IMR-90 (cell line): ENCODE measurements around the gene CDC45. TPM values are rescaled to one million over a fixed set of nuclear protein-coding genes. Genes with fewer than 3 reads are reported as not detected.

Experiments used
- ATAC-seq: fragments of 200-7000 bp; cut with Tn5 transposase; 2 replicates; pipeline ENCODE4 v1.9.1; 2020; ENCODE audit warnings: low read depth, mild to moderate bottlenecking, moderate library complexity
- BruUV-seq: library from RNA; stranded (reverse); fragments of 400-500 nt; replicated peaks from 2 replicates; lab custom pipeline; 2021; lab: Mats Ljungman, UMichigan
- CTCF ChIA-PET: fragments of 300-600 bp; formaldehyde crosslinking; extraction: SDS; loops from one replicate; lab custom pipeline; 2021; ENCODE audit warnings: antibody characterized with exemption; lab: Yijun Ruan, JAX
- POLR2A ChIA-PET: fragments of 300-600 bp; sonication (Branson Sonifier 250); formaldehyde crosslinking; loops from one replicate; lab custom pipeline; 2022; ENCODE audit warnings: antibody characterized with exemption; ENCODE audit not compliant: unreplicated experiment; lab: Charles Lee
- DNase-seq: peaks from one replicate; pipeline ENCODE4 v3.0.0; 2013
- H2AFZ ChIP-seq: replicated peaks from 2 replicates; pipeline ENCODE3; 2013; ENCODE audit warnings: low read length, mild to moderate bottlenecking; ENCODE audit not compliant: poor library complexity
- H2AK5ac ChIP-seq: 2 replicates; pipeline ENCODE4 v1.6.1; 2013; ENCODE audit warnings: low read depth, low read length, inconsistent platforms
- H2AK9ac ChIP-seq: replicated peaks from 2 replicates; pipeline ENCODE3; 2013; ENCODE audit warnings: mild to moderate bottlenecking, low read depth, low read length, moderate library complexity; ENCODE audit not compliant: poor library complexity
- H2BK120ac ChIP-seq: 2 replicates; pipeline ENCODE4 v1.6.1; 2013; ENCODE audit warnings: low read depth, low read length, inconsistent platforms
- H2BK15ac ChIP-seq: 3 replicates; pipeline ENCODE4 v1.6.1; 2013; ENCODE audit warnings: low read depth, low read length, inconsistent platforms
- H2BK20ac ChIP-seq: 2 replicates; pipeline ENCODE4 v1.6.1; 2013; ENCODE audit warnings: low read depth, mild to moderate bottlenecking, inconsistent platforms, low read length, moderate library complexity
- H2BK5ac ChIP-seq: 2 replicates; pipeline ENCODE4 v1.6.1; 2013; ENCODE audit warnings: mild to moderate bottlenecking, low read depth, low read length, inconsistent platforms; ENCODE audit not compliant: poor library complexity, severe bottlenecking
- H3K14ac ChIP-seq: replicated peaks from 2 replicates; pipeline ENCODE4 v1.6.1; 2013; ENCODE audit warnings: low read depth, low read length, inconsistent platforms
- H3K18ac ChIP-seq: 2 replicates; pipeline ENCODE4 v1.6.1; 2013; ENCODE audit warnings: low read depth, low read length, control low read depth
- H3K23ac ChIP-seq: 2 replicates; pipeline ENCODE4 v1.6.1; 2013; ENCODE audit warnings: low read depth, low read length, inconsistent platforms
- H3K27ac ChIP-seq: 2 replicates; pipeline ENCODE4 v1.5.1; 2013; ENCODE audit warnings: mild to moderate bottlenecking, control low read depth, low read length; ENCODE audit not compliant: insufficient read depth
- H3K27me3 ChIP-seq: 2 replicates; pipeline ENCODE4 v1.6.1; 2013; ENCODE audit warnings: low read length; ENCODE audit not compliant: control insufficient read depth, insufficient read depth
- H3K36me3 ChIP-seq: 2 replicates; pipeline ENCODE4 v1.6.1; 2013; ENCODE audit warnings: low read length, mixed read lengths; ENCODE audit not compliant: control insufficient read depth, insufficient read depth
- H3K4ac ChIP-seq: 2 replicates; pipeline ENCODE4 v1.6.1; 2013; ENCODE audit warnings: low read depth, low read length, inconsistent platforms
- H3K4me1 ChIP-seq: 2 replicates; pipeline ENCODE4 v1.6.1; 2013; ENCODE audit warnings: low read length, mixed read lengths; ENCODE audit not compliant: control insufficient read depth, insufficient read depth
- H3K4me2 ChIP-seq: 2 replicates; pipeline ENCODE4 v1.6.1; 2013; ENCODE audit warnings: low read depth, mild to moderate bottlenecking, control low read depth, low read length, moderate library complexity
- H3K4me3 ChIP-seq: 2 replicates; pipeline ENCODE4 v1.5.1; 2013; ENCODE audit warnings: low read depth, mild to moderate bottlenecking, control low read depth, low read length, moderate library complexity; ENCODE audit not compliant: insufficient read depth
- H3K56ac ChIP-seq: 2 replicates; pipeline ENCODE4 v1.6.1; 2013; ENCODE audit warnings: low read length, inconsistent platforms; ENCODE audit not compliant: insufficient read depth; ENCODE audit errors: extremely low read depth
- H3K79me1 ChIP-seq, 2 experiments: 2 replicates each; pipeline ENCODE4 v1.6.1; 2013; ENCODE audit warnings: low read length in 2 of 2, inconsistent platforms in 1 of 2, low read depth in 1 of 2
- H3K9ac ChIP-seq: 2 replicates; pipeline ENCODE4 v1.6.1; 2013; ENCODE audit warnings: low read depth, low read length, control low read depth
- H3K9me1 ChIP-seq: 2 replicates; pipeline ENCODE4 v1.6.1; 2013; ENCODE audit warnings: low read length, inconsistent platforms; ENCODE audit not compliant: insufficient read depth
- H3K9me3 ChIP-seq: 2 replicates; pipeline ENCODE4 v1.6.1; 2013; ENCODE audit warnings: low read length; ENCODE audit not compliant: control insufficient read depth, insufficient read depth
- H4K20me1 ChIP-seq: 2 replicates; pipeline ENCODE4 v1.6.1; 2013; ENCODE audit warnings: low read length, inconsistent platforms; ENCODE audit not compliant: insufficient read depth
- H4K5ac ChIP-seq: 2 replicates; pipeline ENCODE4 v1.6.1; 2013; ENCODE audit warnings: mild to moderate bottlenecking, low read depth, low read length, control low read depth
- H4K8ac ChIP-seq, 2 experiments: 2 replicates each; pipeline ENCODE4 v1.6.1; 2013; ENCODE audit warnings: low read depth in 2 of 2, low read length in 2 of 2, control low read depth in 1 of 2, inconsistent platforms in 1 of 2
- H4K91ac ChIP-seq: 2 replicates; pipeline ENCODE4 v1.6.1; 2013; ENCODE audit warnings: low read depth, low read length, inconsistent platforms; ENCODE audit not compliant: insufficient read depth
- BHLHE40 ChIP-seq: fragments of 150-350 bp; IDR thresholded peaks from 2 replicates; pipeline ENCODE4 v1.6.1; 2016; ENCODE audit warnings: mild to moderate bottlenecking, low read depth, low read length
- CEBPB ChIP-seq: IDR thresholded peaks from 2 replicates; pipeline ENCODE4 v1.6.1; 2012; ENCODE audit warnings: low read depth, low read length, improper control_type of control experiment
- CHD1 ChIP-seq: IDR thresholded peaks from 2 replicates; pipeline ENCODE4 v1.6.1; 2012; ENCODE audit warnings: low read depth, low read length, improper control_type of control experiment
- FOS ChIP-seq: fragments of 150-350 bp; IDR thresholded peaks from 2 replicates; pipeline ENCODE4 v1.6.1; 2016; ENCODE audit warnings: low read depth, low read length
- MAZ ChIP-seq: IDR thresholded peaks from 2 replicates; pipeline ENCODE4 v1.6.1; 2012; ENCODE audit warnings: low read depth, mild to moderate bottlenecking, low read length, improper control_type of control experiment, moderate library complexity, borderline replicate concordance
- MXI1 ChIP-seq: IDR thresholded peaks from 2 replicates; pipeline ENCODE4 v1.6.1; 2012; ENCODE audit warnings: low read depth, mild to moderate bottlenecking, low read length, moderate library complexity, borderline replicate concordance
- NFE2L2 ChIP-seq: fragments of 150-350 bp; IDR thresholded peaks from 2 replicates; pipeline ENCODE4 v1.6.1; 2016; ENCODE audit warnings: low read depth, mild to moderate bottlenecking, low read length
- POLR2A ChIP-seq: IDR thresholded peaks from 2 replicates; pipeline ENCODE4 v1.6.1; 2012; ENCODE audit warnings: mild to moderate bottlenecking, low read depth, low read length
- RAD21 ChIP-seq: IDR thresholded peaks from 2 replicates; pipeline ENCODE4 v1.6.1; 2012; ENCODE audit warnings: low read length, improper control_type of control experiment
- RCOR1 ChIP-seq: IDR thresholded peaks from 2 replicates; pipeline ENCODE4 v1.6.1; 2012; ENCODE audit warnings: mild to moderate bottlenecking, low read length, improper control_type of control experiment; ENCODE audit not compliant: insufficient replicate concordance
- RFX5 ChIP-seq: IDR thresholded peaks from 2 replicates; pipeline ENCODE4 v1.8.0; 2012; ENCODE audit warnings: low read depth, mild to moderate bottlenecking, low read length, moderate library complexity
- SMC3 ChIP-seq: fragments of 150-350 bp; IDR thresholded peaks from 2 replicates; pipeline ENCODE4 v1.6.1; 2016; ENCODE audit warnings: low read depth, mild to moderate bottlenecking, antibody characterized with exemption, low read length, moderate library complexity
- WGBS, 2 experiments: methylation state at CpG; one replicate each; pipeline versions ENCODE4 v1.1.5 to v1.1.7; 2013; ENCODE audit warnings: missing lambda C conversion rate in 2 of 2; ENCODE audit not compliant: insufficient read length in 1 of 2; ENCODE audit errors: extremely low coverage in 2 of 2; 5-methylcytosine and 5-hydroxymethylcytosine counted together
- dilution Hi-C: fragments of 300-500 bp; cut with HindIII; formaldehyde crosslinking; loops from one replicate; pipeline ENCODE4 v1.14.3; 2018; ENCODE audit warnings: low sequenced_read_pairs; ENCODE audit not compliant: unreplicated experiment
- in situ Hi-C: fragments of 300-500 bp; cut with MboI; formaldehyde crosslinking; loops from 3 replicates; pipeline ENCODE4 v1.14.3; 2019; ENCODE audit warnings: low sequenced_read_pairs, inconsistent platforms, mixed read lengths
- intact Hi-C: fragments of 100-400 bp; cut with micrococcal nuclease; formaldehyde crosslinking; loops from 2 replicates; pipeline ENCODE4 v1.10.0; 2022
- polyA plus RNA-seq, 3 experiments: library from polyadenylated mRNA; depleted of rRNA; stranded (reverse); fragments of >200 nt; gene quantifications; 2 replicates each; pipeline ENCODE4 v1.2.3, GENCODE V29; 2012; ENCODE audit warnings: low replicate concordance in 1 of 3
- total RNA-seq: library from RNA; depleted of rRNA; stranded (reverse); fragments of >200 nt; gene quantifications from 2 replicates; pipeline ENCODE4 v1.2.3, GENCODE V29; 2012
- TF ChIP-seq, protein P1 (sequence below): fragments of 150-350 bp; IDR thresholded peaks from 2 replicates; pipeline ENCODE4 v1.6.1; 2017; ENCODE audit warnings: mild to moderate bottlenecking, antibody characterized with exemption, low read length, low read depth
- TF ChIP-seq, protein P2 (sequence below): fragments of 150-350 bp; IDR thresholded peaks from 2 replicates; pipeline ENCODE4 v1.6.1; 2016; ENCODE audit warnings: low read depth, mild to moderate bottlenecking, low read length, moderate library complexity, borderline replicate concordance

Gene CDC45
- total and polyA plus RNA-seq, 2 of the 4 experiments (the other 2 are of a cell fraction), result 22.7 to 44.6 TPM

DNA sequence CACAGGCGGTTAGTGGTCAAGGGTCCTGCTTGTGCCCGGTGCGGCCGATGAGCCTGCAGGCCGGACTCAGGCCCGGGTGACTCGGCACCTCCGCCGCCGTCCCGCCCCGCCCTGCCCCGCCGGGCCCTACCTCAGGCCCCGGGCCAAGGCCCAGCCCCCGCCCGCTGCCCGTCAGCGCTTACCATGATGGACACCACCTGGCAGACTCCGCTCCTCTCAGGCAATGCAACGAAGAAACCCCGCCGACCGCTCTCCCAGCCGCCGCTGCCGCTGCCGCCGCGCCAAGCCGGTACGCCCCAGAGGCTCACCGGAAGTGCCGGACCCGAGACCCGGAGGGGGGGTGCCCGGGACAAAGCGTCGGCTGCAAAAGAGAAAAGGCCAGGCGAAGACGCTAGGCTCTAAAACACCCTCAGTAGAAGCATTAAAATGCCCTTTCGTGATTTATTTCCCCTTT lies 792 bp upstream of the CDC45 start, which contains the start of gene UFD1 (continued):
- TF ChIP-seq, protein P1, sequence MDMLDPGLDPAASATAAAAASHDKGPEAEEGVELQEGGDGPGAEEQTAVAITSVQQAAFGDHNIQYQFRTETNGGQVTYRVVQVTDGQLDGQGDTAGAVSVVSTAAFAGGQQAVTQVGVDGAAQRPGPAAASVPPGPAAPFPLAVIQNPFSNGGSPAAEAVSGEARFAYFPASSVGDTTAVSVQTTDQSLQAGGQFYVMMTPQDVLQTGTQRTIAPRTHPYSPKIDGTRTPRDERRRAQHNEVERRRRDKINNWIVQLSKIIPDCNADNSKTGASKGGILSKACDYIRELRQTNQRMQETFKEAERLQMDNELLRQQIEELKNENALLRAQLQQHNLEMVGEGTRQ, result no peak

DNA sequence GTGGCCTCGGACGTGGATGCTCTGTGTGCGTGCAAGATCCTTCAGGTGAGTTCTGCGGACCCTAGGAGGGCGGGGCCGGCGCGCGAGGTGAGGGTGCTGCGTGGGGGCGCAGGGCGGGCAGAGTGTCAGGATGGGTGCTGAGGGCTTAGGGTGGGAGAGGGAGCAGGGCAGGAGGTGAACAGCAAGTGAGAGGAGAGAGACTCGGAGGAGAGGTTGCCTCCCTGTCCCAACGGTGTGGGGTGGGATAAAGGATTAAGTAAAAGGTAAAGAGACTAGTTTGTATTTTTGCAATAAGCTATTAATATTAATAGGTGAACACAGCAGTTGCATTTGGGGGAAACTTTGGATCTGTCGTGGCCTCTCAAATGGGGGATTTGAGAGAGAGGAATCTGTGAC lies 451 bp downstream of the CDC45 start:
- ChIA-PET CTCF (interaction anchor here (1.2 kb wide), 1 partner anchor 149 kb away, joined by 3 read pairs; no protein-coding TSS in a partner anchor), POLR2A (interaction anchor here (0.7 kb wide), 1 partner anchor 143 kb away, joined by 4 read pairs; no protein-coding TSS in a partner anchor)
- no peak overlapping the region for H4K91ac ChIP-seq
- H3K18ac ChIP-seq, result no peak overlapping the region
- no peak overlapping the region for H3K14ac ChIP-seq
- DNase-seq (no peak), ATAC-seq (no peak)
- intact Hi-C loops (no loop called here), in situ Hi-C loops (no loop called here), dilution Hi-C loops (no loop called here)
- peak overlapping the region; percentile 62 for H3K4me2 ChIP-seq
- no peak overlapping the region for H4K5ac ChIP-seq
- peaks cover 23 to 51% of the 10 kb centered on the region in 2 experiments; a peak in 3 of 4 replicates for H3K79me1 ChIP-seq
- no peak overlapping the region for H3K56ac ChIP-seq
- no peak overlapping the region for H2BK120ac ChIP-seq
- H4K8ac ChIP-seq, result no peak overlapping the region
- H3K23ac ChIP-seq, result no peak overlapping the region
- H2BK20ac ChIP-seq, result no peak overlapping the region
- peak overlapping the region; percentile 52 for H3K4me3 ChIP-seq
- H3K27ac ChIP-seq, result no peak overlapping the region; the same call in 1 of the 2 replicates
- H3K36me3 ChIP-seq, result peaks cover 5% of the 10 kb centered on the region; the same call in 1 of the 2 replicates
- H3K9me3 ChIP-seq, result no peaks in the 10 kb centered on the region
- H3K4ac ChIP-seq, result no peak overlapping the region
- peak overlapping the region; percentile 23; the same call in 1 of the 2 replicates for H3K9ac ChIP-seq
- H2BK5ac ChIP-seq, result no peak overlapping the region
- H3K4me1 ChIP-seq, result peaks cover 3% of the 10 kb centered on the region
- peaks cover 3% of the 10 kb centered on the region; the same call in 1 of the 2 replicates for H3K9me1 ChIP-seq
- WGBS, 2 experiments, result 3% methylated on average over 5 of the region's 15 CpGs; no CpG with 5 or more reads in 1 of the 2 experiments
- H4K20me1 ChIP-seq, result peaks cover 21% of the 10 kb centered on the region
- H2AFZ ChIP-seq, result peak overlapping the region; percentile 97
- H3K27me3 ChIP-seq, result no peaks in the 10 kb centered on the region
- BruUV-seq, result no TSS peak
- H2AK9ac ChIP-seq, result peak overlapping the region; percentile 43
- H2AK5ac ChIP-seq, result peak overlapping the region; percentile 35; the same call in 1 of the 2 replicates
- no peak overlapping the region for H2BK15ac ChIP-seq
- TF ChIP-seq RCOR1, result no peak
- TF ChIP-seq NFE2L2, result no peak
- TF ChIP-seq, protein P2, sequence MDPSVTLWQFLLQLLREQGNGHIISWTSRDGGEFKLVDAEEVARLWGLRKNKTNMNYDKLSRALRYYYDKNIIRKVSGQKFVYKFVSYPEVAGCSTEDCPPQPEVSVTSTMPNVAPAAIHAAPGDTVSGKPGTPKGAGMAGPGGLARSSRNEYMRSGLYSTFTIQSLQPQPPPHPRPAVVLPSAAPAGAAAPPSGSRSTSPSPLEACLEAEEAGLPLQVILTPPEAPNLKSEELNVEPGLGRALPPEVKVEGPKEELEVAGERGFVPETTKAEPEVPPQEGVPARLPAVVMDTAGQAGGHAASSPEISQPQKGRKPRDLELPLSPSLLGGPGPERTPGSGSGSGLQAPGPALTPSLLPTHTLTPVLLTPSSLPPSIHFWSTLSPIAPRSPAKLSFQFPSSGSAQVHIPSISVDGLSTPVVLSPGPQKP, result no peak
- no peak for TF ChIP-seq MXI1
- TF ChIP-seq MAZ, result no peak
- TF ChIP-seq CEBPB, result no peak
- TF ChIP-seq FOS, result no peak
- no peak for TF ChIP-seq POLR2A
- no peak for TF ChIP-seq SMC3
- TF ChIP-seq RFX5, result no peak
- TF ChIP-seq BHLHE40, result no peak
- no peak for TF ChIP-seq RAD21
- TF ChIP-seq CHD1, result no peak
